K562 (cell line): ENCODE results near the gene SVOP. TPM values are rescaled to one million over a fixed set of nuclear protein-coding genes. Genes with fewer than 3 reads are reported as not detected.
A peak's percentile ranks its signal among the peaks of the same experiment; 100 is the strongest.

Source experiments
- ATAC-seq: fragments of 200-7000 bp; cut with Tn5 transposase; 3 replicates; pipeline ENCODE4 v1.9.1; 2020; ENCODE audit warnings: moderate library complexity
- BruUV-seq: library from RNA; stranded (reverse); fragments of 400-500 nt; replicated peaks from 2 replicates; lab custom pipeline; 2021; lab: Mats Ljungman, UMichigan
- CTCF ChIA-PET: fragments of 300-600 bp; formaldehyde crosslinking; extraction: SDS; loops from one replicate; lab custom pipeline; 2021; ENCODE audit warnings: low intra/inter-chr PET ratio; lab: Yijun Ruan, JAX
- POLR2A ChIA-PET: fragments of 300-600, 350-650 bp; sonication (Branson Sonifier 250); formaldehyde crosslinking; extraction: SDS; loops from one replicate; lab custom pipeline; 2021; ENCODE audit warnings: antibody characterized with exemption, inconsistent platforms; lab: Yijun Ruan, JAX
- DNase-seq, 4 experiments: peaks; one replicate each; pipeline versions ENCODE4 v3.0.0 to v3.0.0-alpha.2; 2011 to 2018; ENCODE audit warnings: low spot score in 3 of 4, mixed read lengths in 3 of 4; ENCODE audit errors: extremely low read depth in 1 of 4
- FAIRE-seq: peaks from 2 replicates; lab custom pipeline; 2011; peaks lifted over from hg19 to GRCh38; lab: Jason Lieb, UNC
- H2AFZ ChIP-seq: 2 replicates; pipeline ENCODE4 v1.6.0; 2011; ENCODE audit warnings: low read depth, low read length, control low read depth, inconsistent platforms
- H3K27ac ChIP-seq: fragments of 200-600 bp; 3 replicates; pipeline ENCODE4 v1.8.0; 2011; ENCODE audit warnings: low read depth, mild to moderate bottlenecking, control low read depth, inconsistent platforms, low read length, moderate library complexity, mixed read lengths; ENCODE audit errors: extremely low read depth
- H3K27me3 ChIP-seq, 2 experiments: fragments of 300-600 bp in 1 of 2; 2 replicates in 1 of 2; 3 replicates in 1 of 2; pipeline versions ENCODE4 v1.6.0 to v1.8.0; 2011; ENCODE audit warnings: inconsistent platforms in 2 of 2, low read length in 2 of 2, mild to moderate bottlenecking in 1 of 2, mixed read lengths in 1 of 2, moderate library complexity in 1 of 2; ENCODE audit not compliant: control insufficient read depth in 2 of 2, insufficient read depth in 2 of 2
- H3K36me3 ChIP-seq: fragments of 300-600 bp; 3 replicates; pipeline ENCODE4 v1.8.0; 2011; ENCODE audit warnings: mild to moderate bottlenecking, low read length, inconsistent platforms; ENCODE audit not compliant: control insufficient read depth, insufficient read depth
- H3K4me1 ChIP-seq, 2 experiments: fragments of 200-600 bp in 1 of 2; replicated peaks in 1 of 2; 2 replicates in 1 of 2; 3 replicates in 1 of 2; pipeline versions ENCODE4 v1.5.1 to v1.8.0; 2011; ENCODE audit warnings: inconsistent platforms in 2 of 2, low read length in 2 of 2, mild to moderate bottlenecking in 1 of 2, mixed read lengths in 1 of 2, moderate library complexity in 1 of 2; ENCODE audit not compliant: control insufficient read depth in 2 of 2, insufficient read depth in 2 of 2
- H3K4me2 ChIP-seq: 2 replicates; pipeline ENCODE4 v1.6.1; 2011; ENCODE audit warnings: low read length, control low read depth, inconsistent platforms, mixed read lengths; ENCODE audit not compliant: insufficient read depth
- H3K4me3 ChIP-seq: fragments of 200-600 bp; sonication (generic), shearing (Covaris generic); 2 replicates; pipeline ENCODE4 v1.5.1; 2016; ENCODE audit warnings: control low read depth, inconsistent platforms
- H3K79me2 ChIP-seq: fragments of 200-600 bp; 3 replicates; pipeline ENCODE4 v1.8.0; 2011; ENCODE audit warnings: low read length, inconsistent platforms; ENCODE audit not compliant: control insufficient read depth, insufficient read depth
- H3K9ac ChIP-seq, 2 experiments: 2 replicates each; pipeline versions ENCODE4 v1.6.0 to v1.6.1; 2011; ENCODE audit warnings: low read depth in 2 of 2, low read length in 2 of 2, control low read depth in 1 of 2, inconsistent platforms in 1 of 2, mild to moderate bottlenecking in 1 of 2, mixed read lengths in 1 of 2; ENCODE audit not compliant: insufficient read depth in 1 of 2
- H3K9me1 ChIP-seq: one replicate; pipeline ENCODE4 v1.6.0; 2011; ENCODE audit warnings: inconsistent platforms, mild to moderate bottlenecking, low read length, moderate library complexity; ENCODE audit not compliant: control insufficient read depth, insufficient read depth
- H3K9me3 ChIP-seq: replicated peaks from 2 replicates; pipeline ENCODE4 v1.5.1; 2011; ENCODE audit warnings: low read depth, low read length, inconsistent platforms; ENCODE audit not compliant: control insufficient read depth, insufficient read depth
- H4K20me1 ChIP-seq: replicated peaks from 2 replicates; pipeline ENCODE4 v1.6.1; 2011; ENCODE audit warnings: low read length, inconsistent platforms, mixed read lengths; ENCODE audit not compliant: control insufficient read depth, insufficient read depth
- HMBOX1 ChIP-seq: sonication (generic); IDR thresholded peaks from 2 replicates; pipeline ENCODE4 v1.6.1; 2016
- RREB1 ChIP-seq: fragments of 250-450 bp; sonication (Bioruptor Pico); IDR thresholded peaks from 2 replicates; pipeline ENCODE4 v1.4.0; 2020
- XRCC4 ChIP-seq: IDR thresholded peaks from one replicate; pipeline ENCODE4 v1.6.1; 2011; ENCODE audit not compliant: insufficient read depth, insufficient read length; ENCODE audit errors: extremely low read depth
- WGBS: fragments of 100-300 bp; shearing (Covaris generic); methylation state at CpG from one replicate; pipeline ENCODE4 v1.1.6; 2016; ENCODE audit warnings: low coverage, mixed read lengths; ENCODE audit not compliant: insufficient coverage; ENCODE audit errors: missing lambda C conversion rate; 5-methylcytosine and 5-hydroxymethylcytosine counted together
- in situ Hi-C: fragments of 300-500 bp; cut with MboI; formaldehyde crosslinking; loops from 4 replicates; pipeline ENCODE4 v1.15.0; 2018; ENCODE audit warnings: inconsistent platforms, mixed read lengths
- intact Hi-C: fragments of 100-400 bp; cut with micrococcal nuclease; formaldehyde crosslinking; loops from 2 replicates; pipeline ENCODE4 v1.14.2; 2022
- polyA plus RNA-seq, 8 experiments: library from polyadenylated mRNA; depleted of rRNA in 4 of 8; stranded (reverse) in 5 of 8; unstranded in 3 of 8; fragments of >200 nt; fragmentation: Nextera tagmentation in 2 of 8; fragmentation: Illumina TruSeq in 1 of 8; extraction: Ambion mirVana in 2 of 8; extraction: Trizol in 1 of 8; gene quantifications; 2 replicates each; pipeline versions ENCODE4 v1.2.1 to v1.2.3, GENCODE V29; 2011 to 2014; ENCODE audit warnings: inconsistent platforms in 1 of 8, missing spikeins in 1 of 8
- total RNA-seq, 7 experiments: library from RNA; depleted of rRNA in 6 of 7; stranded (reverse); fragments of >200 nt in 6 of 7; fragmentation: Illumina TruSeq in 2 of 7; extraction: Trizol in 2 of 7; gene quantifications; 2 replicates each; pipeline versions ENCODE4 v1.2.1 to v1.2.3, GENCODE V29; 2011 to 2021; ENCODE audit warnings: low replicate concordance in 1 of 7

Gene SVOP
- total and polyA plus RNA-seq, 9 of the 15 experiments (the other 6 are each of a cell fraction or from before 2014, with no cell fraction given) = 0.01 to 0.09 (median 0.06) TPM; not detected in 1

GRCh38 chr12:108933949-108934348 lies 86.9 kb downstream of the SVOP start:
- Histone ChIP-seq H3K4me1 (no peaks in the 10 kb centered on the region), H3K4me3 (no peak overlapping the region), H3K4me2 (no peak overlapping the region), H2AFZ (no peak overlapping the region), H3K27ac (no peak overlapping the region), H3K9ac (no peak overlapping the region), H3K9me1 (no peaks in the 10 kb centered on the region), H3K9me3 (no peaks in the 10 kb centered on the region), H4K20me1 (peaks cover 4% of the 10 kb centered on the region; the same call in 1 of the 2 replicates), H3K36me3 (no peaks in the 10 kb centered on the region), H3K79me2 (no peaks in the 10 kb centered on the region), H3K27me3 (peaks cover 25 to 53% of the 10 kb centered on the region in 2 experiments)
- 2% methylated on average over 6 of the region's 6 CpGs for WGBS
- ChIA-PET POLR2A (interaction anchor here (0.8 to 1.2 kb wide), 2 partner anchors 18 to 19 kb away, joined by 3 read pairs; no protein-coding TSS in a partner anchor), CTCF (no interaction called here)
- TF ChIP-seq HMBOX1 = peak; percentile 65; the same call in 1 of the 2 replicates
- no peak for TF ChIP-seq XRCC4
- no peak for TF ChIP-seq RREB1 (CRISPR knock-in tag)
- intact Hi-C loops = no loop called here
- DNase-seq (peak in 1 of 4 experiments; percentile 16), ATAC-seq (0 out of 3 replicates have a peak, but pooled peaks have one; percentile 44), FAIRE-seq (peak; percentile 62)
- in situ Hi-C loops = no loop called here
- no TSS peak for BruUV-seq
